ENCODE data around the gene CLEC3B.

CLEC3B gene

GRCh38 chr3:45003859-45004258, 22.2 kb upstream of the CLEC3B start:
- no peak for DNase-seq (ENCODE audit: low read depth)

GRCh38 chr3:45007091-45007490, 19.0 kb upstream of the CLEC3B start:
- DNase-seq (ENCODE audit: low read depth): no peak

GRCh38 chr3:45008117-45008516, 18.0 kb upstream of the CLEC3B start:
- DNase-seq (ENCODE audit: low read depth): no peak

GRCh38 chr3:45009868-45010267, 16.2 kb upstream of the CLEC3B start:
- DNase-seq (ENCODE audit: low read depth): no peak

GRCh38 chr3:45010811-45011333, 15.2 kb upstream of the CLEC3B start:
- no peak for DNase-seq (ENCODE audit: low read depth)

- DNase-seq (ENCODE audit: low read depth): no peak
Measured at GRCh38 chr3:45011756-45012508, 14.2 kb upstream of the CLEC3B start.

- DNase-seq (ENCODE audit: low read depth): no peak
Measured at GRCh38 chr3:45012577-45012976, 13.5 kb upstream of the CLEC3B start.

- no peak for DNase-seq (ENCODE audit: low read depth)
Measured at GRCh38 chr3:45016916-45017315, 9.2 kb upstream of the CLEC3B start.

- no peak for DNase-seq (ENCODE audit: low read depth)
Measured at GRCh38 chr3:45017821-45018220, 8.3 kb upstream of the CLEC3B start.

- no peak for DNase-seq (ENCODE audit: low read depth)
Measured at GRCh38 chr3:45020534-45020933, 5.6 kb upstream of the CLEC3B start.

GRCh38 chr3:45021524-45022297, 4.4 kb upstream of the CLEC3B start:
- DNase-seq (ENCODE audit: low read depth): no peak

GRCh38 chr3:45023675-45024074, 2.4 kb upstream of the CLEC3B start:
- no peak for DNase-seq (ENCODE audit: low read depth)

GRCh38 chr3:45024542-45025255, 1.4 kb upstream of the CLEC3B start:
- no peak for DNase-seq (ENCODE audit: low read depth)

GRCh38 chr3:45026957-45027356, 854 bp downstream of the CLEC3B start:
- DNase-seq (ENCODE audit: low read depth): no peak

- DNase-seq (ENCODE audit: low read depth): no peak
Measured at GRCh38 chr3:45027441-45027840, 1.3 kb downstream of the CLEC3B start.

- no peak for DNase-seq (ENCODE audit: low read depth)
Measured at GRCh38 chr3:45029216-45029615, 3.1 kb downstream of the CLEC3B start.

GRCh38 chr3:45029661-45030060, 3.6 kb downstream of the CLEC3B start:
- no peak for DNase-seq (ENCODE audit: low read depth)

- no peak for DNase-seq (ENCODE audit: low read depth)
Measured at GRCh38 chr3:45031531-45031930, 5.4 kb downstream of the CLEC3B start.

GRCh38 chr3:45032113-45032512, 6.0 kb downstream of the CLEC3B start:
- no peak for DNase-seq (ENCODE audit: low read depth)

- DNase-seq (ENCODE audit: low read depth): no peak
Measured at GRCh38 chr3:45033791-45034190, 7.7 kb downstream of the CLEC3B start.

GRCh38 chr3:45034612-45035252, 8.6 kb downstream of the CLEC3B start:
- peak; percentile 75 for DNase-seq (ENCODE audit: low read depth)
